PC-3 (cell line): ENCODE results near the gene PI4KB. TPM values are rescaled to one million over a fixed set of nuclear protein-coding genes. Genes with fewer than 3 reads are reported as not detected.
A peak's percentile ranks its signal among the peaks of the same experiment; 100 is the strongest.

Experiments used
- ATAC-seq: fragments of 200-7000 bp; cut with Tn5 transposase; 2 replicates; pipeline ENCODE4 v1.9.1; 2020; ENCODE audit warnings: mild to moderate bottlenecking, moderate library complexity
- BruUV-seq: library from RNA; stranded (reverse); fragments of 400-500 nt; replicated peaks from 2 replicates; lab custom pipeline; 2021; lab: Mats Ljungman, UMichigan
- CTCF ChIA-PET: fragments of 300-600 bp; sonication (Branson Sonifier 250); formaldehyde crosslinking; loops from one replicate; lab custom pipeline; 2022; ENCODE audit warnings: antibody characterized with exemption; lab: Charles Lee
- POLR2A ChIA-PET: fragments of 300-600 bp; sonication (Branson Sonifier 250); formaldehyde crosslinking; loops from one replicate; lab custom pipeline; 2022; ENCODE audit warnings: antibody characterized with exemption; ENCODE audit not compliant: unreplicated experiment; lab: Charles Lee
- DNase-seq: peaks from one replicate; pipeline ENCODE4 v3.0.0-alpha.2; 2015
- H2AFZ ChIP-seq: fragments of 300-600 bp; sonication (generic); 2 replicates; pipeline ENCODE4 v1.6.0; 2016; ENCODE audit warnings: antibody characterized with exemption, low read length
- H3F3A ChIP-seq: fragments of 300-600 bp; sonication (generic); one replicate; pipeline ENCODE4 v1.6.0; 2017; ENCODE audit warnings: antibody characterized with exemption, low read length, control low read depth, mild to moderate bottlenecking; ENCODE audit not compliant: unreplicated experiment
- H3K27ac ChIP-seq: fragments of 300-600 bp; sonication (generic); 2 replicates; pipeline ENCODE4 v1.5.1; 2016; ENCODE audit warnings: mild to moderate bottlenecking, low read length
- H3K27me3 ChIP-seq: fragments of 300-600 bp; sonication (generic); 2 replicates; pipeline ENCODE4 v1.6.1; 2016; ENCODE audit warnings: low read length, mixed read lengths
- H3K36me3 ChIP-seq: fragments of 300-600 bp; sonication (generic); 2 replicates; pipeline ENCODE4 v1.6.1; 2016; ENCODE audit warnings: low read depth, mixed run types, low read length, mixed read lengths
- H3K4me1 ChIP-seq: fragments of 300-600 bp; sonication (generic); 2 replicates; pipeline ENCODE4 v1.5.1; 2016; ENCODE audit warnings: low read length; ENCODE audit not compliant: insufficient read depth
- H3K4me2 ChIP-seq: fragments of 300-600 bp; sonication (generic); 2 replicates; pipeline ENCODE4 v1.6.0; 2016; ENCODE audit warnings: low read length
- H3K4me3 ChIP-seq: fragments of 300-600 bp; sonication (generic); 2 replicates; pipeline ENCODE4 v1.5.1; 2016; ENCODE audit warnings: mild to moderate bottlenecking, low read length, mixed read lengths
- H3K79me2 ChIP-seq: fragments of 300-600 bp; sonication (generic); 2 replicates; pipeline ENCODE4 v1.6.1; 2017; ENCODE audit warnings: low read length, mixed read lengths
- H3K9ac ChIP-seq: fragments of 300-600 bp; sonication (generic); 2 replicates; pipeline ENCODE4 v1.6.0; 2016; ENCODE audit warnings: mild to moderate bottlenecking, low read length
- H3K9me2 ChIP-seq: fragments of 300-600 bp; sonication (generic); replicated peaks from 2 replicates; pipeline ENCODE4 v1.6.1; 2016; ENCODE audit warnings: mixed run types, low read length, mixed read lengths
- H3K9me3 ChIP-seq: fragments of 300-600 bp; sonication (generic); 2 replicates; pipeline ENCODE4 v1.6.1; 2016; ENCODE audit warnings: low read length, mixed read lengths
- H4K20me1 ChIP-seq: fragments of 300-600 bp; sonication (generic); 2 replicates; pipeline ENCODE4 v1.6.1; 2016; ENCODE audit warnings: low read length, mixed read lengths
- CTCF ChIP-seq: fragments of 300-600 bp; sonication (generic); conservative IDR thresholded peaks from 2 replicates; pipeline ENCODE4 v1.5.1; 2017; ENCODE audit warnings: antibody characterized with exemption, low read depth, mild to moderate bottlenecking, low read length
- EZH2 ChIP-seq: fragments of 300-600 bp; sonication (generic); IDR thresholded peaks from one replicate; pipeline ENCODE4 v1.6.1; 2017; ENCODE audit warnings: antibody characterized with exemption, mild to moderate bottlenecking, low read length; ENCODE audit not compliant: unreplicated experiment
- EZH2phosphoT487 ChIP-seq: fragments of 300-600 bp; sonication (generic); IDR thresholded peaks from 2 replicates; pipeline ENCODE4 v1.6.1; 2018; ENCODE audit warnings: mild to moderate bottlenecking, antibody characterized with exemption, low read length, borderline replicate concordance
- intact Hi-C: fragments of 100-400 bp; cut with micrococcal nuclease; formaldehyde crosslinking; loops from 2 replicates; pipeline ENCODE4 v1.9.0; 2023
- total RNA-seq: library from RNA; depleted of rRNA; stranded (reverse); fragments of >200 nt; gene quantifications from 2 replicates; pipeline ENCODE4 v1.2.3, GENCODE V29; 2014

Gene PI4KB
- total RNA-seq, 1 experiment from 2014 or later = 99.5 TPM

DNA sequence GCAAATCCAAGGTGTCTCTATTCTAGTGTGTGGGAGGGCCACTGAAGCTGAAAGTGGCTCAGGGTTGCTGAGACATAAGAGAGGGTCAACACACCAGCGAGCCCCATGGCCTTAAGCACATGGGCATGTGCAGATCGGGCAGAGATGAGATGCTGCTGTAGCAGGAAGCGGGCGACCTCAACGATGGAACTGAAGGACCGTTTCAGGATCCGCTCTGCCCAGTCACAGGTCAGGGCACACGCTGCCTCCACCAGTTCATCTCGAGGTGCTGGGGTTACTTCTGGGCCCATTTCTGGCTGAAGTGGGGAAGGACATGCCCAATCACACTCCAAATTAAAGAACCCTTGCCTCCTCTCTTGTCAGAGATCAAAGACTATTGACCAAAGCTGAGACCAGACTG is 16.4 kb upstream of the PI4KB start:
- H3K9me2 ChIP-seq = no peaks in the 10 kb centered on the region
- no peaks in the 10 kb centered on the region; the same call in 1 of the 2 replicates for H3K36me3 ChIP-seq
- no TSS peak for BruUV-seq
- no peaks in the 10 kb centered on the region for H3K27me3 ChIP-seq
- H3K27ac ChIP-seq = no peak overlapping the region
- H3K9me3 ChIP-seq = no peaks in the 10 kb centered on the region
- H3K4me1 ChIP-seq = peaks cover 17% of the 10 kb centered on the region
- no peak overlapping the region for H2AFZ ChIP-seq
- CTCF ChIA-PET = no interaction called here
- no peak overlapping the region for H3K4me2 ChIP-seq
- TF ChIP-seq EZH2 = no peak
- TF ChIP-seq EZH2phosphoT487 = no peak
- TF ChIP-seq CTCF = no peak
- H3K4me3 ChIP-seq = no peak overlapping the region
- peaks cover 11% of the 10 kb centered on the region for H3K79me2 ChIP-seq
- H3F3A ChIP-seq = no peaks in the 10 kb centered on the region
- DNase-seq (no peak), ATAC-seq (no peak)
- intact Hi-C loops = loop anchor here (5.0 to 10.0 kb wide), 2 partner anchors 61 to 491 kb away; partner anchors contain the start of genes C2CD4D, RORC and ZNF687
- H3K9ac ChIP-seq = no peak overlapping the region
- POLR2A ChIA-PET = no interaction called here
- no peaks in the 10 kb centered on the region for H4K20me1 ChIP-seq

GRCh38 chr1:151342569-151342968 is 15.4 kb upstream of the PI4KB start:
- no peaks in the 10 kb centered on the region for H3F3A ChIP-seq
- H3K27me3 ChIP-seq = no peaks in the 10 kb centered on the region
- H3K4me3 ChIP-seq = no peak overlapping the region
- no peaks in the 10 kb centered on the region; the same call in 1 of the 2 replicates for H3K36me3 ChIP-seq
- H3K4me1 ChIP-seq = peaks cover 13% of the 10 kb centered on the region
- no peaks in the 10 kb centered on the region for H3K9me2 ChIP-seq
- TF ChIP-seq EZH2 (no peak), CTCF (no peak), EZH2phosphoT487 (no peak)
- BruUV-seq = no TSS peak
- no peaks in the 10 kb centered on the region for H3K9me3 ChIP-seq
- POLR2A ChIA-PET = no interaction called here
- no peaks in the 10 kb centered on the region for H4K20me1 ChIP-seq
- no peak overlapping the region for H2AFZ ChIP-seq
- no peak overlapping the region for H3K27ac ChIP-seq
- intact Hi-C loops = loop anchor here (5.0 to 10.0 kb wide), 2 partner anchors 60 to 492 kb away; partner anchors contain the start of genes C2CD4D, RORC and ZNF687
- no peak for DNase-seq
- H3K79me2 ChIP-seq = peaks cover 11% of the 10 kb centered on the region
- H3K9ac ChIP-seq = no peak overlapping the region
- no peak for ATAC-seq
- CTCF ChIA-PET = no interaction called here
- H3K4me2 ChIP-seq = no peak overlapping the region

GRCh38 chr1:151342021-151342420 is 14.8 kb upstream of the PI4KB start:
- peak; percentile 13 for DNase-seq
- peak; percentile 23 for ATAC-seq
- no TSS peak for BruUV-seq
- no peaks in the 10 kb centered on the region for H4K20me1 ChIP-seq
- H3K9me3 ChIP-seq = no peaks in the 10 kb centered on the region
- ChIA-PET CTCF (interaction anchor here (2.8 kb wide), 1 partner anchor 41 kb away, joined by 88 read pairs; no protein-coding TSS in a partner anchor), POLR2A (interaction anchor here (1.6 kb wide), 1 partner anchor 41 kb away, joined by 10 read pairs; no protein-coding TSS in a partner anchor)
- intact Hi-C loops = loop anchor here (5.0 to 10.0 kb wide), 2 partner anchors 60 to 493 kb away; partner anchors contain the start of genes C2CD4D, RORC and ZNF687
- H3K9me2 ChIP-seq = no peaks in the 10 kb centered on the region
- no peak overlapping the region for H3K4me2 ChIP-seq
- no peak overlapping the region for H3K4me3 ChIP-seq
- H3K36me3 ChIP-seq = no peaks in the 10 kb centered on the region; the same call in 1 of the 2 replicates
- peaks cover 12% of the 10 kb centered on the region for H3K4me1 ChIP-seq
- H2AFZ ChIP-seq = no peak overlapping the region
- peaks cover 11% of the 10 kb centered on the region for H3K79me2 ChIP-seq
- H3K27ac ChIP-seq = no peak overlapping the region
- TF ChIP-seq CTCF (no peak), EZH2phosphoT487 (no peak), EZH2 (no peak)
- H3K9ac ChIP-seq = no peak overlapping the region
- no peaks in the 10 kb centered on the region for H3F3A ChIP-seq
- no peaks in the 10 kb centered on the region for H3K27me3 ChIP-seq
